HG03342 (cell line): ENCODE measurements around the gene TUSC2.
A peak's percentile ranks its signal among the peaks of the same experiment; 100 is the strongest.

Experiments used
- ATAC-seq: cut with Tn5 transposase; IDR thresholded peaks from one replicate; pipeline ENCODE4 v1.9.1; 2021; ENCODE audit warnings: mild to moderate bottlenecking, moderate library complexity; ENCODE audit not compliant: unreplicated experiment

Gene TUSC2, protein sequence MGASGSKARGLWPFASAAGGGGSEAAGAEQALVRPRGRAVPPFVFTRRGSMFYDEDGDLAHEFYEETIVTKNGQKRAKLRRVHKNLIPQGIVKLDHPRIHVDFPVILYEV

DNA sequence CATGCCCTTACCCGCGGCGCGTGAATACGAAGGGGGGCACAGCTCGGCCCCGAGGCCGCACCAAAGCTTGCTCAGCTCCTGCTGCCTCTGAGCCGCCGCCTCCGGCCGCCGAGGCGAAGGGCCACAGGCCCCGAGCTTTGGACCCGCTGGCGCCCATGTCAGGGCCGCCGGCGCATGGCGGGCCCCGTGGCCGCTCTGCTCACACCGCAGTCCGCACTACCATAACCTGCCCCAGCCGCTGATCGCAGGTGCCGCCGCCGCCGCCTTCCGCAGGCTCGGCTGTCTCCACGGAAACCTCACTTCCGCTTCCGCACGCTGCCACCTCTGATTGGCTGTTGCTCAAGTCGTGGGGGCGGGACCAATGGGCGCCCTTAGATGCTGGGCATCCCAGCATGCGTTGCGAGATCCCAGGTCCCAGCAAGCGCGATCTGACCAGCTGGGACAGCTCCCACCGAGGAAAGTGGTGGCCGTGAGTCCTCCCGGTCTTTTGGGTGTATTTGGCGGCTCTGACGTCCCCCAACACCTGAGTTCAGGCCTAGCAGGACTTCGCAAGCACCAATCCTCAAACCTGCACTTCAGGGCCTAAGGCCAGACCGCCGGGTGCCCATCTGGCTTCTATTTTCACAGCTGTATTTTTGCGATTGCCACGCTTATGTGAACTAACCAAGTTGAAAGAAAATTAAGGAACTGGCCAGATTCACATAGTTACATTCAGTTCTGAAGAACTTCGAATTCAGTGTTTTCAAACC is at the start of gene TUSC2:
TUSC2 (minus strand) TSS at position 281 of the 749 bp plus-strand sequence; CDS start at position 157, 124 bp downstream.
- ATAC-seq, result peak; percentile 90

GRCh38 chr3:50375258-50375931 is 47.4 kb upstream of the TUSC2 start:
- ATAC-seq, result no peak

DNA sequence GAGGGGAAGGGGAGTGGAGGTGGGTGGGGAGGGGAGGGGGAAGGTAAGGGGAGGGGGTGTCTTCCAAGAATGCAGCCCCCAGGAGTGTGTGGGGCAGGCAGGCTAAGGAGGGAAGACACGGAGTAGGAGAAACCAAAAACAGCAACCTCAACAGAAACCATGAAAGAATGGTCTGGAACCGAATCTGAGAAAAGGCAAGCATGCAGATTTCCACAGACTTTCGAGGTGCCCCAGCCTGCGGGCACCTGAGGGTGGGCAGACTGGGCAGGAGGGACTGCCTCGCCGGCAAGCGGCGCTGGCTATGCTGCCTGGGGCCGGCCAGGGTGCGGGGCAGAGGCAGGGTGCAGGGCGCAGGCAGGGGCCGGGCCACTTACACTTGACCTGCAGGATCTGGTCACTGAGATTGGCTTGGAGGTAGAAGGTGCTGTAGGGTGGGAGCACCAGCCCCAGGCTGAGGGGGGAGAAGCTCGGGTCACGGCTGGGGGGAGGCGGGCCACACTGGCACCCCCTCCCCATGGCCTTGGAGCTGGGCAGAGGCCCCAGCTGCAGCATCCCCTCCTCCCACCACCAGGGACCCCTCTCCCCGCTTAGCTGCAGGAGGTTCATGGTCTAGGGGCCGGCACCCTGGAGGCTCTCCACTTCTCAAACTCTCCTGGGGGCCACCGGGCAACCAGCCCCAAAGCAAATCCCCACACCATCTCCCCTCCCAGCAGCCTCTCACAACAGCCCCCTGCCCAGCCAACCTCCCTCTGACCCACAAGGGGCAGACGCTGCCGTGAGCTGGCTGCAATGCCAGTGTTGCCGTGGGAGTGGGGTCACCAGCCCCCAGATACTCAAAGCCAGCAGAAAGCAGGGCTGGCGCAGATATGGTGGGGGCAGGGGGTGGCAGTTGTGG is 46.6 kb upstream of the TUSC2 start:
- no peak for ATAC-seq

- no peak for ATAC-seq
Observed at GRCh38 chr3:50373146-50374051, 45.4 kb upstream of the TUSC2 start.

DNA sequence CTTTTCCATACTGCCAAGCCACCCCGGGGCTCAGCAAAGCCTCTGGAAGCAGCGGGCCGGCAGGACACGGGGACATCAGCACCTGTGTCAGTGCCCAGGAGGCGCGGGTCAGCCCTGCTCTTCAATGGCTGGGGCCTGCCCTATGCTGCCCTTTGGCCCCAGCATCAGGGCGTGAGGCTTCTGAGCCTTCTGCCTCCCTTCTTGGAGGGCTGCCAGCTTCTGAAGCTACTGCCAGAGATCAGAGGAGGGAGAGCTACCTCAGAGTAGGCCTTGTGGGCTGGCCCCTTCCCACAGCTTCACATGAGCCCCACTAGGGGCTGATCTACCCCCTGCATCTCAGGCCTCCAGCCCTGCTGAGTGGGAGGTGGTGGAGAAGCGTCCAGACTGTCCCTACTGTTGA is 44.3 kb upstream of the TUSC2 start:
- no peak for ATAC-seq

DNA sequence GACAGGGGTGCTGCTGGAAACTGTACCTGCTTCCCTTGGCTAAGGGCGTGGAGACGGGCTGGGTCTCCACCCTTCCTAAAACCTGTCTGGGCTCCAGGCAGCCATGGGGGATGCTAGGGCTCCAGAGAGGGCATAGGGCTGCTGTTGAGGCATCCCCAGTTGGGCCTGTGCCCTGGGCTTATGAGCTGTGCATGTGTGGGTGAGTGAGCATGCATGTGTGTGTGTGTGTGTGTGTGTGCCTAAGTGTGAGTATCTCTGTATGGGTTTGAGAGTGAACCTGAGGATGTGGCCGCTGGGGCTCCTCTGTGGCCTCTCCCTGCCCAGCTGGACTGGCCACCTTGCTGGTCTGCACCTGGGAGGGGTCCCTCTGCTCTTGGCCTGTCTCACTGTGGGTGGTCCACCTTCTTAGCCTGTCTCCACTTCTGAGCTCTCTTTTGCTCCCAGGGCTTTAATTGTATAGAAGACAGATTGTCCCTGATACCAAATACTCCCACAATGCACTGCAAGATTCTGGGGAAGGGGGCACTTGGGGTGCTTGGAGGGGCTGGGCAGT is 43.2 kb upstream of the TUSC2 start:
- ATAC-seq, result no peak

DNA sequence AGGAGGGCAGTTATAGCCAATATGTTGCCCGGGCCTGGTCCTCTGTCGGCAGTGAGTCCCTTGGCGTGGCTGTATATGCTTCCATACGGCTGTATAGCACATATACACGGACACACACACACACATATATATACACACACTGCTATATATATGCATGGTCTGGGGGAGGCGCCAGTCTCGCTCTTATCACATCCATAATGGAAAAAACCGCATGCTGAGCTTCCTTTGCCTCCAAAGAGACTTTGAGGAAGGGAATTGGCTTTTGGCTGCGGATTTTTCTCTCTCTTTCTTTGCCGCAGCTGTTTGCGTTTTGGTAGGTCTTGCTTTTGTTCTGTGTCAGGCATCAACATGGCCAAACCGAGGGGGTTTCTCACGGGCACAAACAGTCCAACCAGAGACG is 42.6 kb upstream of the TUSC2 start:
- no peak for ATAC-seq

DNA sequence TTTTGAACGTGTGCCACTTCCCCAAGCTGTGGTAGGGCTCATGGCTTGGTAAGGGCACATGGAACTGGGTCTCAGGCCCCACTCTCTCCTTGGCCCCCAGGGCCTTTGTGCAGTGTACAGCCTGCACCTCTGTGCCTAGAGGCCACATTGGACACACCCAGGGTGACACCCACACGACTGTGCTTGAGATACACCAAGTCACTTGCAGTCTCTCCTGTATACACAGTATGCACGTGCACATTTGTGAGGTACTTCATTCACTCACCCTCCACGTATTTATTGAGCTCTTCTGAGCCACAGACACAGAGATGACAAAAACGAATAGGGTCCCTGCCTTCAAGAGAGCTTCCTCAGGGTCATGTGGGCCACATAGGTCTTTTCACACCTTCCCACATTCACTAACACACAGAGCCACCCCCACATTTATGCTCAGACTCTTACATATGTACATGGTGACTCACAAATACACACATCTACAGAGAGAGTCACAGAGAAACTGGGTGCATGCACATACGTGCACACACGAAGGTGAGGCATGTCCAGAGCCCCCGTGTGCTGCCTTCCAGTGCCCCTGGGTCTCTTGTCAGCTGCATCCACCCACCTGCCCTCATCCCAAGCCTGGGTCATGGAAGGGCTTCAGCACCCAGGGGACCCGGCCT is 41.1 kb upstream of the TUSC2 start:
- ATAC-seq, result no peak

- no peak for ATAC-seq
Observed at GRCh38 chr3:50365842-50366220, 37.8 kb upstream of the TUSC2 start.

- ATAC-seq, result peak; percentile 89
Observed at GRCh38 chr3:50365080-50365841, 37.2 kb upstream of the TUSC2 start.

DNA sequence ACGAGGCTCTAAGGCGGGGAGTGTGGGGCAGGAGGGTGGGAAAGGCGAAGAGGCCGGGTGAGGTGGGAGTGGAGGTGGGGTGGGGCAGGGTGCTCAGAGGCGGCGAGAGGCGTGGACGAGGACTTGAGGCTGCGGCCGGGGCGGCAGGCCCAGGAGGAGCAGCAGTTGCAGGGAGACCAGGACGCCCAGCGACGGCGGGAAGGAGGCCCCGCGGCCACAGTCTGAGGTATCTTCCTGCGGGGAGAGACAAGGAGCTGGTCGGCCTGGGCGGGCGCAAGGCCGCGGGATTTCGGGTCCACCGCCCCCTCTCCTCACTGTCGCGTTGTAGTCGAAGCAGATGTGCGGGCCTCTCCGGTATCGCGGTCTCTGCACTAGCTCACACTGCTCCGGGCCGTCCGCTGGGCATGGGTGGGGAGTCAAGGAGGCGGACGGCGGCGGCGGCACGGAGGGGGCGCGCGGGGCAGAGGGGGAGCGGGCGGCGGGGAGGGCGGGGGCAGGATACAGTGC is 36.6 kb upstream of the TUSC2 start:
- peak; percentile 4 for ATAC-seq

DNA sequence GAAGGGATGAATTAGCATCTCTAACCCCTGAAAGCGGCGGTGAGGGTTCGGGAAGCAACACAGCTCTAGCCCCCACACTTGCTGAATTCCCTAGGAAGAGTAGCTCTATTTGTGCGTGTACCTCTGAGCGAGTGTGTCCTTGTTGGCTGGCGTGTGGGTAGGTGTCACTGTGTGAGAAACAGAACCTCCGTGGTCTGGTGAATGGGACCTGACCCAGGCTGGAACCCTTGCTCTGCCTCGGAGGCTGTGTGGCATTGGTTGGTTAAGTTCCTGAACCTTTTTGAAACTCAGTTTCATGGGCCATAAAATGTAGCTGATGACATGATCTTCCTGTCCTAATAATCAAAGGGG is 31.7 kb upstream of the TUSC2 start:
- no peak for ATAC-seq

DNA sequence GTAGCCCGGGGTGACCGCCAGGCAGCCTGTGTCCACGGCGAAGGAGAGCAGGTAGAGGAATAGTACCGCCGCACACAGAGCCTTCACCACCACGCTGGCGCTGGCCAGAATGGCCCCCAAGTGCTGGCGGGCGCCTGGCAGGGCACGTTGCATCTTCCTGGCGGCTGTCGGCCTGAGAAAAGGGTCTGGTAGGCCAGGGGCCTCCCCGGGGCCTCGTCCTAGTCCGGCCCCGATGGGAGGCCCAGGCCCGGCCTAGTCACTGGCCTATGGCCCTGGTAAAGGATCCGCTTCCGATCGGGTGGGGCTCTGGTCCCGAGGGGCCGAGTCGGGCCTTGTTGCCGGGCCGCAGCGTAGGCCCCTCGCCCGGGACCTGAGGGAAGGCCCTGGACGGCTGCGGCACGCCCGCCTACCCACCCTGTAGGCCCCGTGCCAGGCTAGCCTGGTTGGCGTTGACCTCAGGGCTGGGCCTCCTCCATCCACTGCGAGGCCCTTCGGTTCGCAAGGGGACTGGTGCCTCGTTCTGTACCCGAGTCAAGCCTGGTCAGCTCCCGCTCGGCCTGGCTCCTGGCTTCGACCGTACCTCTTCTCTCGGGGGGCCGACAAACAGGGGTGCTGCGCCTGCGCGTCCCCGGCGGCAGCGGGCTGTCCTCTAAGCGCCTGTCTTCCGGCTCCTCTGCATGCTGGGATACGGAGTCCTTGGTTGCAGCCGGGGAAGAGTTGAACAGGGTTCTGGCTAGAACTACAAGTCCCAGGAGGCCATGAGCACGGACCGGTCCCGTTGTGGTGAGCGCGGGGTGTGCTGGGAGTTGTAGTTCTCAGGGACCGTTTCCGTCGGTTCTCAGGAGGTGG is 31.1 kb upstream of the TUSC2 start, which contains the start of gene TMEM115:
TMEM115 (minus strand) TSS at position 611 of the 849 bp plus-strand sequence; CDS start at position 153, 458 bp downstream.
- ATAC-seq, result peak; percentile 99

GRCh38 chr3:50358355-50358910 is 30.4 kb upstream of the TUSC2 start:
- no peak for ATAC-seq

GRCh38 chr3:50357481-50357880 is 29.5 kb upstream of the TUSC2 start:
- no peak for ATAC-seq

DNA sequence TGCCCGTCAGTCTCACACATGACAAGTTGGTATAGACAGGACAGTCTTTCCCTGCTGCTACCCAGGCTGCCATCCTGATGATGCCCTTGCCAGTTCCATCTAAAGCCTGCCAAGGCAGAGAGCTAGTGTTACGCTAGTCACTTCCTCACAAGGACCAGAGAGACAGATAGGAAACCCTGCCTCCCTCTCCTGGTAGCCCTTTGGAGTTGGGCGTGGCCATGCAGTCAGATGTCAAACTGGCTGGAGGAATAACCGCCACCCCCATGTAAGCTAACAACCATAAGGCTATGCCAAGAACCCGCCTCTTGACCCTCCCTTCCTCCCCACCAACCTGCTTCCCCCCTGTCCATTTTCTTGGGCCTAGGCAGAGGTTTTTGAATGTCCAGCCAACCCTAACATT is 28.5 kb upstream of the TUSC2 start:
- no peak for ATAC-seq
